Measurements from ENCODE around the gene FARP1. TPM values are rescaled to one million over a fixed set of nuclear protein-coding genes. Genes with fewer than 3 reads are reported as not detected.

FARP1 gene
- total RNA-seq, 4 donors from 2014 or later = 11.0 to 27.2 (median 13.6) TPM

GRCh38 chr13:98240135-98240534, 97.2 kb downstream of the FARP1 start:
- DNase-seq (ENCODE audit: low spot score in 2 of 2) = no peak
- Histone ChIP-seq H3K4me3 (no peak overlapping the region), H3K36me3 (no peaks in the 10 kb centered on the region), H3K27me3 (no peaks in the 10 kb centered on the region), H3K27ac (no peak overlapping the region), H3K4me1 (no peaks in the 10 kb centered on the region), H3K9me3 (no peaks in the 10 kb centered on the region)
- no peak for TF ChIP-seq CTCF (IDR thresholded peaks at IDR 0.05)
- no peak for TF ChIP-seq POLR2A (IDR thresholded peaks at IDR 0.05)
- 93% methylated on average over 12 of the region's 12 CpGs for WGBS

GRCh38 chr13:98240974-98241373, 98.1 kb downstream of the FARP1 start:
- 98% methylated on average over 11 of the region's 11 CpGs for WGBS

GRCh38 chr13:98241976-98242375, 99.1 kb downstream of the FARP1 start:
- no peaks in the 10 kb centered on the region for H3K4me1 ChIP-seq
- DNase-seq (ENCODE audit: low spot score in 2 of 2) = no peak
- no peaks in the 10 kb centered on the region for H3K27me3 ChIP-seq
- 91% methylated on average over 7 of the region's 7 CpGs for WGBS
- no peaks in the 10 kb centered on the region for H3K36me3 ChIP-seq
- TF ChIP-seq POLR2AphosphoS5 (IDR thresholded peaks at IDR 0.05) = no peak
- no peak for TF ChIP-seq CTCF (IDR thresholded peaks at IDR 0.05)
- no peak for TF ChIP-seq POLR2A (IDR thresholded peaks at IDR 0.05)
- no peak for TF ChIP-seq EP300 (IDR thresholded peaks at IDR 0.05)
- no peak overlapping the region for H3K4me3 ChIP-seq
- no peak overlapping the region for H3K27ac ChIP-seq
- H3K9me3 ChIP-seq = no peaks in the 10 kb centered on the region

More at GRCh38 chr13:98240974-98241373, 98.1 kb downstream of the FARP1 start:
- H3K27me3 ChIP-seq = no peaks in the 10 kb centered on the region
- no peak for DNase-seq (ENCODE audit: low spot score in 2 of 2)
- no peak overlapping the region for H3K4me3 ChIP-seq
- TF ChIP-seq CTCF (IDR thresholded peaks at IDR 0.05) (no peak), POLR2AphosphoS5 (IDR thresholded peaks at IDR 0.05) (no peak), POLR2A (IDR thresholded peaks at IDR 0.05) (no peak), EP300 (IDR thresholded peaks at IDR 0.05) (no peak)
- no peaks in the 10 kb centered on the region for H3K4me1 ChIP-seq
- no peaks in the 10 kb centered on the region for H3K36me3 ChIP-seq
- H3K27ac ChIP-seq = no peak overlapping the region
- H3K9me3 ChIP-seq = no peaks in the 10 kb centered on the region

- no peaks in the 10 kb centered on the region for H3K9me3 ChIP-seq
- no peaks in the 10 kb centered on the region for H3K36me3 ChIP-seq
- no peaks in the 10 kb centered on the region for H3K4me1 ChIP-seq
- H3K27ac ChIP-seq = no peak overlapping the region
- WGBS = 84% methylated on average over 4 of the region's 4 CpGs
- TF ChIP-seq POLR2AphosphoS5 (IDR thresholded peaks at IDR 0.05) (no peak), POLR2A (IDR thresholded peaks at IDR 0.05) (no peak), EP300 (IDR thresholded peaks at IDR 0.05) (no peak), CTCF (IDR thresholded peaks at IDR 0.05) (no peak)
- no peak for DNase-seq (ENCODE audit: low spot score in 2 of 2)
- no peak overlapping the region for H3K4me3 ChIP-seq
- no peaks in the 10 kb centered on the region for H3K27me3 ChIP-seq
Observed at GRCh38 chr13:98242403-98242802, 99.5 kb downstream of the FARP1 start.

GRCh38 chr13:98243929-98244272, 101.0 kb downstream of the FARP1 start:
- Histone ChIP-seq H3K27me3 (no peaks in the 10 kb centered on the region), H3K36me3 (no peaks in the 10 kb centered on the region), H3K27ac (no peak overlapping the region), H3K4me3 (no peak overlapping the region), H3K9me3 (no peaks in the 10 kb centered on the region), H3K4me1 (no peaks in the 10 kb centered on the region)
- no peak for TF ChIP-seq CTCF (IDR thresholded peaks at IDR 0.05)
- TF ChIP-seq POLR2AphosphoS5 (IDR thresholded peaks at IDR 0.05) = no peak
- TF ChIP-seq EP300 (IDR thresholded peaks at IDR 0.05) = no peak
- no peak for TF ChIP-seq POLR2A (IDR thresholded peaks at IDR 0.05)
- DNase-seq (ENCODE audit: low spot score in 2 of 2) = no peak

Measured in suprapubic skin (tissue), 4 donors.